K562 treated with DMSO at 1 percent for 48 hours (cell line): ENCODE measurements around the gene OXA1L. TPM values are rescaled to one million over a fixed set of nuclear protein-coding genes. Genes with fewer than 3 reads are reported as not detected.

Experiments used
- total RNA-seq: library from RNA; unstranded; fragments of 300-600 nt; gene quantifications from 2 replicates; pipeline ENCODE4 v1.2.3, GENCODE V29; 2022; ENCODE audit warnings: low replicate concordance; ENCODE audit errors: extremely low read depth

Gene OXA1L
- total RNA-seq = not detected in 2 replicates

GRCh38 chr14:22766457-22767322, at the start of gene OXA1L:
OXA1L (plus strand) TSS chr14:22766688; CDS start chr14:22766702, 14 bp downstream.

GRCh38 chr14:22814941-22815713, 48.6 kb downstream of the OXA1L start, which contains the start of gene SLC7A7:
SLC7A7 (minus strand) TSS chr14:22815435; CDS start chr14:22813398, 2,037 bp downstream.

Other genes with a start within 250 kb of the OXA1L start
- gene DAD1, start 177.5 kb upstream of the OXA1L start, total RNA-seq = not detected in 2 replicates
- gene ABHD4, start 168.4 kb upstream of the OXA1L start, total RNA-seq = not detected in 2 replicates
- not detected in 2 replicates for gene OR6J1, start 122.3 kb upstream of the OXA1L start, total RNA-seq
- not detected in 2 replicates for gene SLC7A7, start 48.7 kb downstream of the OXA1L start, total RNA-seq
- gene MRPL52, start 63.2 kb downstream of the OXA1L start, total RNA-seq = not detected in 2 replicates
- gene MMP14, start 69.9 kb downstream of the OXA1L start, total RNA-seq = not detected in 2 replicates
- gene LRP10, start 105.1 kb downstream of the OXA1L start, total RNA-seq = not detected in 2 replicates
- not detected in 2 replicates for gene REM2, start 116.5 kb downstream of the OXA1L start, total RNA-seq
- not detected in 2 replicates for gene RBM23, start 152.5 kb downstream of the OXA1L start, total RNA-seq
- gene PRMT5, start 162.7 kb downstream of the OXA1L start, total RNA-seq = not detected in 2 replicates
- not detected in 2 replicates for gene HAUS4, start 190.4 kb downstream of the OXA1L start, total RNA-seq
- gene AJUBA, start 215.9 kb downstream of the OXA1L start, total RNA-seq = not detected in 2 replicates
- gene C14orf93, start 243.5 kb downstream of the OXA1L start, total RNA-seq = not detected in 2 replicates